ENCODE results near the gene ACAA1.

ACAA1 gene

GRCh38 chr3:38154625-38155255 lies 17.8 kb upstream of the ACAA1 start:
- DNase-seq (ENCODE audit: low read depth in 3 of 3), result no peak

DNA sequence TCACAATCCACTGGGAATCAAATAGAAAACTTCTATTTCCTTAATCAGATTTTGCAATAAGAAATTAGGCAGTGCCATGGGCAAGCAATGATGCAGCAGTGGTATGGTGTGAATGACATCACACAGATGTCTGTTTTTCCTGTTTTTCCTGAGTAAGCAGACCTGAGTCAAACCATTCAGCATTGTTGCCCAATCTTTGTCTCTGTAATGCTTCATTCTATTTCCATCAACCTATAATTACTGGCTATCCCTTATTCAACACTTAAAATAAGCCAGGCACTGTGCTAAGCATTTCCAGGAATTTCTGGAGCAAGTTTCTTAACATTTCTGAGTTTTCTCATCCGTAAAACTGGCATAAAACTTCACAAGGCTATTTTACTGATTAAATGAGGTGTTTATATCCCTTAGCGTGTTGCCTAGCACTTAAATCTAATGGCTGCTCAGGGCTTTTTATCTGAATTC lies 17.1 kb upstream of the ACAA1 start:
- no peak for DNase-seq (ENCODE audit: low read depth in 3 of 3)

DNA sequence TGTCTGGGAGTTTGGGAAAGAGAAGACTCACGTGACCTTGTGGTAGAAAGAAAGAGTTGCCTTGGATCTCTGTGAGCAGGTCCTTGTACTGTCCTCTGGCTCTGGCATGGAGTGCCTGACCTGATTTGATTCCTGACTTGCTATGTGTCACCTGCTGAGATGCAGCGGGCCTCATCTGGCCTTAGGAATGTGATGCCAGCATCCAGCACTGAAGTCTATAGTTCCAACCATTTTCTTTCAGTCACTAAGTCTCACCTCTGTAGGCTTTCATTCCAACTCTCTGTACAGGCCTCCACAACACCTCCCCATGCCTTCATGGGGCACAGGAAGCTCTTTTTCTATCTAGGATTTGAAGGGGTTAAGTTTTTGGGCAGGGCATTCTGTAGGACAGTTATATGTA lies 16.3 kb upstream of the ACAA1 start:
- DNase-seq (ENCODE audit: low read depth in 3 of 3), result no peak

- no peak for DNase-seq (ENCODE audit: low read depth in 3 of 3)
Observed at GRCh38 chr3:38152609-38153008, 15.7 kb upstream of the ACAA1 start.

DNA sequence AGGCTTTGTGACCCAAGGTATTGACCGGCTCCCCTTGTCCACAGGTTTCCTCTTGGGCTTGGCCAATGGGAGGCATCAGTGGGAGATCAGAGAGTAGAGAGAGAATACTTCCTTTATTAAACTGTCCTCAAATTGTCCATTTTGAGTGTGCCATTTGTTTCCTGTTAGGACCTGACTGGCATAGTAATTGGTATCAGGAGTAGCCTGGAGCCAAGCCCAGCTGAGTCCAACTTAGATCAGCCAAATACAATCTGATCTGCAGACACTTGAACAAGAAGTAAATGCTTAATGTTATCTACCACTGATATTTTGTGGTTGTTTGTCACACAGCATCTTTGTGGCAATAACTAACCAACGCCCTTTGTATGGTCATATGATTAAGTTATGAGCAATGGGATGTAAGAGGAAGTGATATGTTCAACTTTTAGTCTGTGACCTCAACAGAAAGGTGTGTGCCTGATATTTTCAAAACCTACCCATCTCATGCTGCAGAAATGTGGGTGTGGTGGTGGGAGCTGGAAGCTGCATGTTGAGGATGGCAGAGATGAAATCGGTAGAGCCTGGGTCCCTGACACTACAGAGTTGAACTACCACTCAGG lies 14.8 kb upstream of the ACAA1 start:
- DNase-seq (ENCODE audit: low read depth in 3 of 3), result no peak

DNA sequence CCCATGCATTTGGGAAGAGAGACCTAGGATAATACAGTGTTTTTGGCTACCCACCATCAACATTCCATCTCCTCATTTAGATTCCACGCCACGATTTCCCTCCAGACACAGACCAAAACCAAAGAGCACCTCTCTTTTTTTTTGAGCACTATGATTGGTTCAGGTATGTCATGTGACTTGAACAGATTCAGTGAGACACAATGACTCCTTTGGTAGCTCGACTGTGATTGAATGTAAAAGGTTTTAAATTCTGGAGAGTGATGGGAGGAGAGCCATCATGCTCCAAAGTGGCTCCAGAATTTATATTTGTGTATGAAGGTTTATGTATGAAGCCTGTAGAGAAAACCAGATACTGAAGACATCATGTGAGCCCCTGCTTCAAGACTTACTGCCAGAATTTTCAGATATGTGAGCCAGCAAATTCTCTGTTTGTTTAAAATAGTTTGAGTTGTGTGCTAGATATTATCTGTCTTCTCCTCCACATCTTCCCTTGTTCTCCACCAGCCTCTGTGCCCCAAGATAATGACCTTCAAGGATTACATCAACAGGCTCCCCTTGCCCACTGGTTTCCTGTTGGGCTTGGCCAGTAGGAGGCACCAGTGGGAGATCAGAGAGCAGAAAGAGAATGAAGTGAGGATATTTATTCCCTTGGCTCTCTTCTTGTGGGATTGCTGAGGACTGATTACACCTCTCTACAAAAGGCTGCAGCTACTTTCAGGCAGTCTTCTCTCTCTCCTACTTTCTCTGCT lies 14.0 kb upstream of the ACAA1 start:
- no peak for DNase-seq (ENCODE audit: low read depth in 3 of 3)

GRCh38 chr3:38149708-38150107 lies 12.8 kb upstream of the ACAA1 start:
- no peak for DNase-seq (ENCODE audit: low read depth in 3 of 3)

GRCh38 chr3:38148311-38148882 lies 11.5 kb upstream of the ACAA1 start:
- DNase-seq (ENCODE audit: low read depth in 3 of 3), result no peak

GRCh38 chr3:38147421-38147820 lies 10.5 kb upstream of the ACAA1 start:
- DNase-seq (ENCODE audit: low read depth in 3 of 3), result no peak

GRCh38 chr3:38146504-38146903 lies 9.6 kb upstream of the ACAA1 start:
- DNase-seq (ENCODE audit: low read depth in 3 of 3), result no peak

- no peak for DNase-seq (ENCODE audit: low read depth in 3 of 3)
Observed at GRCh38 chr3:38143511-38143910, 6.6 kb upstream of the ACAA1 start.

- DNase-seq (ENCODE audit: low read depth in 3 of 3), result no peak
Observed at GRCh38 chr3:38142959-38143358, 6.0 kb upstream of the ACAA1 start.

- DNase-seq (ENCODE audit: low read depth in 3 of 3), result no peak
Observed at GRCh38 chr3:38141952-38142273, 5.0 kb upstream of the ACAA1 start.

GRCh38 chr3:38141173-38141951 lies 4.4 kb upstream of the ACAA1 start:
- DNase-seq (ENCODE audit: low read depth in 3 of 3), result no peak

GRCh38 chr3:38140326-38141172 lies 3.6 kb upstream of the ACAA1 start:
- DNase-seq (ENCODE audit: low read depth in 3 of 3), result no peak

GRCh38 chr3:38139652-38140051 lies 2.7 kb upstream of the ACAA1 start:
- no peak for DNase-seq (ENCODE audit: low read depth in 3 of 3)

GRCh38 chr3:38139191-38139590 lies 2.3 kb upstream of the ACAA1 start:
- no peak for DNase-seq (ENCODE audit: low read depth in 3 of 3)

- peak; percentile 63 to 84 (median 70) for DNase-seq (ENCODE audit: low read depth in 3 of 3)
Observed at GRCh38 chr3:38138349-38139190, 1.6 kb upstream of the ACAA1 start, which contains the start of gene MYD88. MYD88 (plus strand) TSS chr3:38138661; CDS start chr3:38138701, 40 bp downstream.

DNA sequence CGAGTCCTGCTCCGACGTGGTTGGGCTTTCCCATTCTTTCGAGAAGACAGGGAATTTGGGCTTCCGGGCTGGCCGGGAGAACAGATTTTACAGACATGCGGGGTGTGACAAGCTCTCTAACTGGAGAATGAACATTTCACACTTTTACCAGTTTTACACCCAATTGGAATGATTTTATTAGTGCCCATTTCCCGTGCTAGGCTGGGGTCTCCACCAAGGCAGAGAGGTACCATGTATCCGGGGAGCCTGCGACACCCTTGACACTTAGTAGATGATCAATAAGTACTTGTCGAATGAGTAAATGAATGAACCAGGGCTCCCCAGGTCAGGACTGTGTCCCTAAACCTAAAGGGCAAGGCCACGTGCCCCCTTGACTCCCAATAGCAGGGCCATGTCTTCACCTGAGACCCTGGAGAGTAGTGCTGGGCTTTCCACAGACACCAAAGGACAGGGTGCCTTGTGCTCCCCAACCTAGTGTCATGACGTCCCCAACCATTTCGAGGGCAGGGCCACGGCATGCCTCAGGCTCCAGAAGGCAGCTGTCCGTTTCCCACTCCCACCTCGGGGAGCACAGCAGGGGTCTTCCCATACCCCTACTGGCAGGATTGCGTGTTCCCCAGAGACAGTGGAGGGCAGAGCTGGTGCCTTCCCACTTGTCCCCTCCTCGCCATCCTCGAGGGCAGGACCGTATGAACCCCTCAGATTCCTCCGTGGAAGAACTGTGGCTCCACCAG lies 855 bp upstream of the ACAA1 start:
- no peak for DNase-seq (ENCODE audit: low read depth in 3 of 3)
